Left ventricle myocardium inferior (tissue), 1 donor: ENCODE results near the gene SHD. TPM values are rescaled to one million over a fixed set of nuclear protein-coding genes. Genes with fewer than 3 reads are reported as not detected.
"Not testable (repeated sequence)": the region's sequence is repeated elsewhere in the genome, so short reads cannot be mapped to it uniquely, and the experiment has no call there.

Experiments
- DNase-seq: peaks from one replicate; pipeline ENCODE4 v3.0.0-alpha.2; 2020
- H3K27ac ChIP-seq: fragments of 200-600 bp; replicated peaks from 2 replicates; pipeline ENCODE4 v1.8.0; 2021
- H3K27me3 ChIP-seq: fragments of 200-600 bp; 2 replicates; pipeline ENCODE4 v1.8.0; 2021; ENCODE audit warnings: low read depth
- H3K36me3 ChIP-seq: fragments of 200-600 bp; 2 replicates; pipeline ENCODE4 v1.8.0; 2021
- H3K4me1 ChIP-seq: fragments of 200-600 bp; 2 replicates; pipeline ENCODE4 v1.8.0; 2021
- H3K4me3 ChIP-seq: fragments of 200-600 bp; 2 replicates; pipeline ENCODE4 v1.8.0; 2021; ENCODE audit warnings: mild to moderate bottlenecking, moderate library complexity
- H3K9me3 ChIP-seq: fragments of 200-600 bp; replicated peaks from 2 replicates; pipeline ENCODE4 v1.8.0; 2021
- intact Hi-C: fragments of 100-400 bp; cut with micrococcal nuclease; formaldehyde crosslinking; loops from one replicate; pipeline ENCODE4 v1.11.0; 2022
- long read RNA-seq: library from polyadenylated mRNA; unstranded; transcript quantifications from one replicate; pipeline ENCODE4 v2.0.0, GENCODE V29; 2021
- total RNA-seq: library from RNA; stranded (reverse); fragmentation: NEBNext Ultra II Directional; extraction: Animal tissue kit (Norgen Biotek cat#: 25700); gene quantifications from one replicate; pipeline ENCODE4 v1.2.1, GENCODE V29; 2021
- TF ChIP-seq, protein P1 (sequence below): fragments of 200-600 bp; IDR thresholded peaks from 2 replicates; pipeline ENCODE4 v1.8.0; 2021; ENCODE audit warnings: antibody characterized with exemption, mild to moderate bottlenecking, borderline replicate concordance
- donor health status: DM: no; HTN: yes; CAD: no; lungs with severe emphysema.

The SHD gene
- 0.16 TPM for total RNA-seq
- long read RNA-seq, partial matches to known transcripts: 0 of 1 reads
- long read RNA-seq, other reads (novel, unspliced or antisense): 0 of 1 reads

GRCh38 chr19:4278419-4279266 is at the start of gene SHD:
Gene SHD (plus strand): TSS chr19:4279266. CDS start chr19:4280064, 798 bp downstream.
- H3K27ac ChIP-seq: no peak within 1 kb of the TSS
- intact Hi-C loops: no loop called here

DNA sequence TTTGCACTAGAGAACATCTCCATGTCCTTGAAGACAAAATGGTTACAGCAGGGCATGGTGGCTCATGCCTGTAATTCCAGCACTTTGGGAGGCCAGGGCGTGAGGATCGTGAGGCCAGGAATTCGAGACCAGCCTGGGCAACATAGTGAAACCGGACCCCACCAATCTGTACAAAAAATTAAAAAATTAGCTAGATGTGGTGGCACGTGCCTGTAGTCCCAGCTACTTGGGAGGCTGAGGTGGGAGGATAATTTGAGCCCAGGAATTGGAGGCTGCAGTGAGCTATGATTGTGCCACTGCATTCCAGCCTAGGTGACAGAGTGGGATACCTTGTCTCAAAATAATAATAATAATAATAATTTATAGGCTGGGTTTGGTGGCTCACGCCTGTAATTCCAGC is 48.8 kb upstream of the SHD start:
- H3K27ac ChIP-seq, H3K4me3 ChIP-seq, intact Hi-C loops, DNase-seq, H3K4me1 ChIP-seq, H3K9me3 ChIP-seq, H3K36me3 ChIP-seq: not testable (repeated sequence)
- H3K27me3 ChIP-seq: peaks cover 96% of the 10 kb centered on the region

More at GRCh38 chr19:4278419-4279266, at the start of gene SHD:
- H3K9me3 ChIP-seq: no peaks in the 10 kb centered on the region
- H3K27me3 ChIP-seq: peaks cover 62% of the 10 kb centered on the region
- H3K36me3 ChIP-seq: no peaks in the 10 kb centered on the region
- DNase-seq: no peak
- TF ChIP-seq, protein P1, sequence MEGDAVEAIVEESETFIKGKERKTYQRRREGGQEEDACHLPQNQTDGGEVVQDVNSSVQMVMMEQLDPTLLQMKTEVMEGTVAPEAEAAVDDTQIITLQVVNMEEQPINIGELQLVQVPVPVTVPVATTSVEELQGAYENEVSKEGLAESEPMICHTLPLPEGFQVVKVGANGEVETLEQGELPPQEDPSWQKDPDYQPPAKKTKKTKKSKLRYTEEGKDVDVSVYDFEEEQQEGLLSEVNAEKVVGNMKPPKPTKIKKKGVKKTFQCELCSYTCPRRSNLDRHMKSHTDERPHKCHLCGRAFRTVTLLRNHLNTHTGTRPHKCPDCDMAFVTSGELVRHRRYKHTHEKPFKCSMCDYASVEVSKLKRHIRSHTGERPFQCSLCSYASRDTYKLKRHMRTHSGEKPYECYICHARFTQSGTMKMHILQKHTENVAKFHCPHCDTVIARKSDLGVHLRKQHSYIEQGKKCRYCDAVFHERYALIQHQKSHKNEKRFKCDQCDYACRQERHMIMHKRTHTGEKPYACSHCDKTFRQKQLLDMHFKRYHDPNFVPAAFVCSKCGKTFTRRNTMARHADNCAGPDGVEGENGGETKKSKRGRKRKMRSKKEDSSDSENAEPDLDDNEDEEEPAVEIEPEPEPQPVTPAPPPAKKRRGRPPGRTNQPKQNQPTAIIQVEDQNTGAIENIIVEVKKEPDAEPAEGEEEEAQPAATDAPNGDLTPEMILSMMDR: no peak
- peaks cover 20% of the 10 kb centered on the region for H3K4me1 ChIP-seq
- peak within 1 kb of the TSS; percentile 59 for H3K4me3 ChIP-seq

GRCh38 chr19:4231521-4231920 is 47.5 kb upstream of the SHD start:
- H3K36me3 ChIP-seq, H3K27ac ChIP-seq, H3K9me3 ChIP-seq, intact Hi-C loops, H3K4me1 ChIP-seq, DNase-seq, H3K4me3 ChIP-seq: not testable (repeated sequence)
- H3K27me3 ChIP-seq: peaks cover 88% of the 10 kb centered on the region

- intact Hi-C loops, H3K4me1 ChIP-seq, H3K27ac ChIP-seq, H3K9me3 ChIP-seq, H3K36me3 ChIP-seq, H3K4me3 ChIP-seq, DNase-seq: not testable (repeated sequence)
- peaks cover 92% of the 10 kb centered on the region for H3K27me3 ChIP-seq
Observed at GRCh38 chr19:4232139-4232538, 46.9 kb upstream of the SHD start.

DNA sequence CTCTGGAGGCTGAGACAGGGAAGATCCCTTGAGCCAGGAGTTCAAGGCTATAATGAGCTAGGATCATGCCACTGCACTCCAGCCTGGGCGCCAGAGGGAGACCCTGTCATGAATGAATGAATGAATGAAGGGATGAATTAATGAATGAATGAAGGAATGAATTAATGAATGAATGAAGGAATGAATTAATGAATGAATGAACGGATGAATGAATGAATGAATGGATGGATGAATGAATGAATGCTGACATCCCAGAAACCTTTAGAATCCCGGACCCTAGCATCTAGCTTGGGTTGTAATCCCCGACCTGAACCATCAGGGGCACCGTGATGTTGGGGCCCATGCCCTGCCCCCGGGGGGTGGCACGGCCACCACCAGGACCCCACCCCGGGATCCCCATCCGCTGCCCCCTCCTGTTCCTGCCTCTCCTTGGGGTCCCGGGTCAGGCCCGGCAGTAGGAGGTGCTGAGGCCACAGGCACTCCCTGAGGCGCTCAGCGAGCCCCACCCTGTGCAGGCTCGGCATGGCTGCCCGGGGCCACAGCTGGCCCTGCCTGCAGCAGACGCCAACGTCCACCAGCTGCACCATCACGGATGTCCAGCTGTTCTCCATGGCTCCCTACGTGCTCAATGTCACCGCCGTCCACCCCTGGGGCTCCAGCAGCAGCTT is 46.3 kb upstream of the SHD start:
- intact Hi-C loops: no loop called here
- no peak overlapping the region for H3K27ac ChIP-seq
- no peak for DNase-seq
- H3K9me3 ChIP-seq: no peaks in the 10 kb centered on the region
- TF ChIP-seq, protein P1: no peak
- H3K4me3 ChIP-seq: no peak overlapping the region
- no peaks in the 10 kb centered on the region for H3K36me3 ChIP-seq
- H3K4me1 ChIP-seq: peaks cover 6% of the 10 kb centered on the region
- H3K27me3 ChIP-seq: peaks cover 89% of the 10 kb centered on the region

- H3K27me3 ChIP-seq: peaks cover 84% of the 10 kb centered on the region
- H3K4me1 ChIP-seq: peaks cover 6% of the 10 kb centered on the region
- no peak overlapping the region for H3K27ac ChIP-seq
- H3K36me3 ChIP-seq: no peaks in the 10 kb centered on the region
- H3K9me3 ChIP-seq: no peaks in the 10 kb centered on the region
- no peak overlapping the region for H3K4me3 ChIP-seq
- TF ChIP-seq, protein P1: peak; percentile 53
- peak; percentile 36 for DNase-seq
- intact Hi-C loops: no loop called here
Observed at GRCh38 chr19:4233282-4233853, 45.7 kb upstream of the SHD start.
